LNCAP (cell line): Measurements from ENCODE around the gene FRMD1.

ENCODE experiments used
- TF ChIP-seq, protein P1 (sequence below): fragments of 450-650 bp; IDR thresholded peaks from 2 replicates; pipeline ENCODE4 v1.5.1; 2017; ENCODE audit warnings: mild to moderate bottlenecking

Gene FRMD1

DNA sequence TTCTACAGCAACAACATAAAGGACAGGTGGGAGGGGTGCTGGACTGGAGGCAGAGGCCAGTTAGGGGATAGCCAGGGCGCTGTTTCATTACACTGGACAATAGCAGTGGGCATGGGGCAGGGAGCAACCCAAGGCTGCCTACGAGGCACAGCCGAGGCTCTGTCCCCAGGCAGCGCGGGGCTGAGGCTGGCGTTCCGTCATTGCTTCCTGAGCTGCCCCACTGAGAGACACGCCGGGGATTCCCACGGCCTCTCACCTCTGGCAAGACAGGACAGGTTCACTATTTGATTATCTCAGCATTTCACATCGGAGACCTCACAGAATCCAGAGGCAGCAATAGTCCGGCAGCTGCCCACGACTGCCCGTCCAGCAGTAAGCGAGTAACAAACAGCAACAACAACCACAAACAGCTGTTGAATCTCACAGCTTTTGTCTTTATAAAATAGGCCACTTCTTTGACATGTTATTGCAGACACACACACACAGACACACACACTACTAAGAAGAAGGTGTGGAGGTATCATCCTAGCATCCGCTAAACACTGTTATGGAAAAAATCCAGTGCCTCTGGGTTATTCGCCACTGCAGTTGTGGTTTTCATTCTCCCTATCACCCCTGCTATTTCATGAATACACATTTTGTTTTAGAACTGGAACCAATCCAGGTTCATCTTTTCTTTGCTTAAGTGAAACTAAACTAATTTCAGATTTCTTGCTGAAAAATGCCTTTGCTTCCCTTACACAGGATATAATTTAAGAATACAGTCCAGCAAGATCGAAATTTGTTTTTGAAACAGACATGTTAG lies 62.1 kb downstream of the FRMD1 start:
- TF ChIP-seq, protein P1, sequence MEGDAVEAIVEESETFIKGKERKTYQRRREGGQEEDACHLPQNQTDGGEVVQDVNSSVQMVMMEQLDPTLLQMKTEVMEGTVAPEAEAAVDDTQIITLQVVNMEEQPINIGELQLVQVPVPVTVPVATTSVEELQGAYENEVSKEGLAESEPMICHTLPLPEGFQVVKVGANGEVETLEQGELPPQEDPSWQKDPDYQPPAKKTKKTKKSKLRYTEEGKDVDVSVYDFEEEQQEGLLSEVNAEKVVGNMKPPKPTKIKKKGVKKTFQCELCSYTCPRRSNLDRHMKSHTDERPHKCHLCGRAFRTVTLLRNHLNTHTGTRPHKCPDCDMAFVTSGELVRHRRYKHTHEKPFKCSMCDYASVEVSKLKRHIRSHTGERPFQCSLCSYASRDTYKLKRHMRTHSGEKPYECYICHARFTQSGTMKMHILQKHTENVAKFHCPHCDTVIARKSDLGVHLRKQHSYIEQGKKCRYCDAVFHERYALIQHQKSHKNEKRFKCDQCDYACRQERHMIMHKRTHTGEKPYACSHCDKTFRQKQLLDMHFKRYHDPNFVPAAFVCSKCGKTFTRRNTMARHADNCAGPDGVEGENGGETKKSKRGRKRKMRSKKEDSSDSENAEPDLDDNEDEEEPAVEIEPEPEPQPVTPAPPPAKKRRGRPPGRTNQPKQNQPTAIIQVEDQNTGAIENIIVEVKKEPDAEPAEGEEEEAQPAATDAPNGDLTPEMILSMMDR: no peak

DNA sequence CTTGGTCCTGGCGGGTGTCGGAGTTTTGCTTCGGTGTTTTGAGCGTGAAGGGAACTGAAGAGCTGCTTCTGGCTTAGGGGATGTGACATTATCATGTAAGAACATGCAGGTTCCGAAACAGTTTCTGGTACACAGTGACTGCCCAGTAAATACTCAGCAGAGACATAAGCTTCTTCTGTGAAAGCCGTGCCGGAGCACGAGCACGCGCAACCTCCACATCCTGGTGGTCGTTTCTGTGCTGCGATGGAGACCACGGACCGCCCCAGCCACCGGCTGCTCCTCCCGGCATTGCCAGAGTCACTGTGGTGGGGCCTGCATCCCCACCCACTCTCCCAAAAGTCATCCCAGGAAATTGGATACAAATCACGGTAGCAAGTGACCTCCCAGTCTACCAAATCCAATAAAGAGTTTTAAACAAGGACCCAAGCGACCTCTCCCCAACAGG lies 62.8 kb downstream of the FRMD1 start:
- TF ChIP-seq, protein P1: no peak

DNA sequence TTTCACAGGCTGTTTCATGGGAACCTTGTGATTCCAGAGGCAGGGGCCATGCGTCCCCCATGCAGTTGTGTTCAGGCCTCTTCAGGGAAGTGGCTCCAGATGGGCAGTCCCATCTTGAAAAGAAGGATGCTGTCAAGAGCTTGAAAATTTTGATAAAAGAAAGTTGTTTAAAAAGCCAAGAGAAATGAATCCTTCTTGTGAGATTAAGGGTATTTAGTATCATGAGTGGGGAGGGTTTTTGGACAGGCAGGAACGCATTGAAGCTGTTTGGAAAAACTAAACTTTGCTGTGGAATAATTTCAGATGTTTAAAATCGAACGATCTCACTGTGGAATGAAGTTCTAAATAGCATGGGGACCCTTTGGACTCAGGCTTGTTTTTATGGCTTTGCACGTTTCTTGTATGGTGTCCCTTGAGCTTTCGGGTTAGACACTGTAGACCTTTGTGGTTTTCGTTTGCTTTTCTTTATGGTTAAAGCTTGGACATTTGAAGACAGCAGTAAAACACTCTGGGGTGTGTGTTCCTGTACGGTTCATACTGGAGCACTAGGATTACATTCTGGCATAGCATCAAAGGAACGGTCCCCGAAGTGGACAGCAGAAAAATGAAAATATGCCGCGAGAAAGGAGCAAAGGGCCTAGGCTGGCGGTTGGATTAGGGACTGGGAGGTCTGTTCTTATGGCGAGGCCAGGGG lies 63.4 kb downstream of the FRMD1 start:
- TF ChIP-seq, protein P1: no peak

DNA sequence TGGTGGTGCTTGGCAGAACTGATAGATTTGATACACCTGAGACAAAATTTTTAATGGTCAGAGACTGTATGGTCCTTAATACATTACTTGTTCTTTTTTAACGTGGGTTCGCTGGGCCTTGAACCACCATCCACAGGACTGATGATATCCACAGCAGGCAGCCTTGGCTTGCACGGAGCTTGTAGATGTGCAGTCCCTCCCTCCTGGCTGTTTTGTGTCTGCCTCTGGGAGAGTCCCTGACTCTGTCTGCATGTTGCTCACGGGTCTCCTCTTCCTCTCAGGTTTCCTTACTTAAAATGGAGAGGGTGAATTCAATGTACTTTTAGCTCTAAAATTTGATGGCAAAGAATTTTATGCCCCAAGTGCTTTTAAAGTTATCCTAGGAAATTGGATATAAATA lies 64.0 kb downstream of the FRMD1 start:
- TF ChIP-seq, protein P1: no peak

DNA sequence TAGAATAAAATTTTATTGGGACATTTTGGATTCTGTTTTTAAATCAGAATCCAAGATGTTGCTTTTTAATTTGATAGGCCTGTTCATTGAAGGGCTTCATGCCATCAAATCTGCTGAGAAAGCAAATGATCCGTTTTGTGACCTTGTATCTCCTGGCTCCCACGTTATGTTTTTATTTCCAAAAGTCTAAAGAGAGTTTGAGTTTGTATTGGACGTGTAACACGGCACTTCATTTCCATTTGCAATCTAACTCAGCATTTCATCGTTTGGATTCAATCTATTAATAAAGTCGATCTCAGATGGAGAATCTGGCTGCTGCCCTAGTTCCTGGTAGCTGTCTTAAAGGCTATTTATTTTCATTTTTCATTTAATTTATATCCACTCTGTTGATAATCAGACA lies 64.6 kb downstream of the FRMD1 start:
- TF ChIP-seq, protein P1: no peak

DNA sequence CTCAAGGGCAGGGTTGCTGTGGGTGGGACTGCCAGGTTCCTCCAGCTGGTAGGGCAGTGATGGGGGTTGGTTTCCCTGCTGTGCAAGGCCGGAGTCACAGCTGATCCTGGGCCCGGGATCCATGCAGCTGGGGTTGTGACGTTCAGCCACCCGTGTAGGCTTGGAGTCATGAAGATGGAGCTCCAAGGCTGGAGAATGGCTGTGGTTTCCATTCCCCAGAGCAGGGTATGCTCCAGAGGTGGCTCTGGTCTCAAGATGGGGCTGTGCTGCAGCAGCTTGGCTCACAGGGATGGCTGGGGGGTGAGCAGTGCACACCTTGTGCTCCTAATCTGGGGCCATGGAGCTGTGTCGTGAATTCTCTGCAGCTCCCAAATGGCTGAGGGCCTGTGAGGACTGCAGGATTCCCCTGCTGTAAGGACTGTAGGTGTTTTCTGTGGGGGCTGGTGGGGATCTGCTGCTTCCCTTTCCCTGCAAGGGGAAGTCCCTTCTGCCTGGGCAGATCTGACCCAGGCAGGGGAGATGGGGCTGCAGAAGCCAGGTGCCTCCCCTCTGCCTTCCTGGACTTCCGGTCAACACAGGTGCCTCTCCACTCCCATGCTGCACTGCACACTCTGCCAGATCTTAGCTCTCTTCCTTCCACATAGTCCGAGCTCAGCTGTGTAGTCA lies 65.6 kb downstream of the FRMD1 start:
- TF ChIP-seq, protein P1: no peak

DNA sequence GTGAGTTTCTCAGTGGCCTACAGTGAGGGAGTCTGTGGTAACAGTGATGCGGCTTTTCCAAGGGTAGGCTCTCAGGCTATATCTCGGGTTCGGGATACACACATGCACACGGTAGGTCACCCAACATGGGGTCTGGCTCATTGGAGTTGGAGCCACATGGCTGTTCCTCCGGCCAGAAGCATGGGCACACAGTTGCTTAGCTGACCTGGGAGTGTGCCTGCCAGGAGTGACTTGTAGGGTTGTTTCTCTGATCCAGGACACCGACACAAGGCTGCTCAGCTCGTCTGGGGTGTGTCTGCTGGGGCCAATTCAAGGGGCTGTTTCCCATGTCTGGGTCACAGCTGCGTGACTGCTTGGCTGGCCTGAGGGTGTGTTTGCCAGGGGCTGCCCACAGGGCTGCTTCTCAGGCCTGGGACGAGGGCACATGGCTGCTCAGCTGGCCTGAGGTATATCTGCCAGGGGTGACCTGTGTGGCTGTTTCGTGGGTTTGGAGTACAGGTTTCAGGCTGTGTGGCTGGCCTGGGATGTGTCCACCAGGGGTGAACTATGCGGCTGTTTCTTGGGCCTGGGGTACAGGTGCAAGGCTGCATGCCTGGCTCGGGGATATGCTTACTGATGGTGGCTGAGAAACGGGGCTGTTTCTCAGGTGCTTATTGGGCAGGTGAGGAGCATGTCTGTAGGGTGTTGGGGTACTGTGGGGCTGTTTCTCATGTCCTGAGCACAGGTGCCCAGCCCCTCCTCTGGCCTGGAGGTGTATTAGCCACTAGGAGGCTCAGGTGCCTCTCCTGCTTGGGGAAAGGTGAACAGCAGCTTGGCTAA lies 66.4 kb downstream of the FRMD1 start:
- TF ChIP-seq, protein P1: no peak
